Vagina (tissue), 2 donors: Measurements from ENCODE around the gene WDR45B.
A peak's percentile ranks its signal among the peaks of the same experiment; 100 is the strongest.

Source experiments
- CTCF ChIP-seq, 3 experiments: fragments of 450-650 bp in 2 of 3; fragments of 200-600 bp in 1 of 3; sonication (generic) in 1 of 3; IDR thresholded peaks; one replicate each; pipeline ENCODE4 v1.5.1; 2017 to 2019; ENCODE audit warnings: antibody characterized with exemption in 3 of 3, mild to moderate bottlenecking in 2 of 3, moderate library complexity in 2 of 3
- POLR2A ChIP-seq, 2 donors: fragments of 450-650 bp; IDR thresholded peaks; one replicate each; pipeline ENCODE4 v1.6.1; 2017; ENCODE audit warnings: antibody characterized with exemption in 2 of 2, mild to moderate bottlenecking in 2 of 2, moderate library complexity in 2 of 2
- POLR2AphosphoS5 ChIP-seq, 2 donors: sonication (generic); formaldehyde crosslinking; IDR thresholded peaks; one replicate each; pipeline ENCODE4 v1.9.0; 2017; ENCODE audit warnings: antibody characterized with exemption in 2 of 2, mild to moderate bottlenecking in 2 of 2, low read depth in 1 of 2; ENCODE audit not compliant: insufficient read depth in 1 of 2

GRCh38 chr17:82668631-82669099, 20.4 kb upstream of the WDR45B start:
- TF ChIP-seq CTCF (IDR thresholded peaks at IDR 0.05) (peak in 1 of 3 experiments; percentile 38), POLR2AphosphoS5 (IDR thresholded peaks at IDR 0.05; ENCODE audit: insufficient read depth in 1 of 2, low read depth in 1 of 2) (no peak), POLR2A (IDR thresholded peaks at IDR 0.05) (no peak)
